ENCODE measurements around the gene MYH11. TPM values are rescaled to one million over a fixed set of nuclear protein-coding genes. Genes with fewer than 3 reads are reported as not detected.
"Not testable (repeated sequence)": the region's sequence is repeated elsewhere in the genome, so short reads cannot be mapped to it uniquely, and the experiment has no call there.

MYH11 gene
- total RNA-seq, 1 donor from 2014 or later = 53.9 TPM

DNA sequence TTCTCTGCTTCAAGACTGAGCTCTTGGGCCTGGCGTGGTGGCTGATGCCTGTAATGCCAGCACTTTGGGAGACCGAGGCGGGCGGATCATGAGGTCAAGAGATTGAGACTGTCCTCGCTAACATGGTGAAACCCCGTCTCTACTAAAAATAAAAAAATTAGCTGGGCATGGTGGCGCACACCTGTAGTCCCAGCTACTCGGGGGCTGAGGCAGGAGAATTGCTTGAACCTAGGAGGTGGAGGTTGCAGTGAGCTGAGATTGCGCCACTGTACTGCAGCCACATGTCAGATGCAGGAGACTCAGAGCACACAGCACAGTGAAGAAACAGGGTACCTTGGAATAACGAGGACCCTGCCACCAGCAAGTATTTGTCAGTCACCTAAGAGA, 184.7 kb downstream of the MYH11 start:
- DNase-seq (ENCODE audit: low spot score); ATAC-seq; intact Hi-C loops (cut with DNase I): not testable (repeated sequence)

DNA sequence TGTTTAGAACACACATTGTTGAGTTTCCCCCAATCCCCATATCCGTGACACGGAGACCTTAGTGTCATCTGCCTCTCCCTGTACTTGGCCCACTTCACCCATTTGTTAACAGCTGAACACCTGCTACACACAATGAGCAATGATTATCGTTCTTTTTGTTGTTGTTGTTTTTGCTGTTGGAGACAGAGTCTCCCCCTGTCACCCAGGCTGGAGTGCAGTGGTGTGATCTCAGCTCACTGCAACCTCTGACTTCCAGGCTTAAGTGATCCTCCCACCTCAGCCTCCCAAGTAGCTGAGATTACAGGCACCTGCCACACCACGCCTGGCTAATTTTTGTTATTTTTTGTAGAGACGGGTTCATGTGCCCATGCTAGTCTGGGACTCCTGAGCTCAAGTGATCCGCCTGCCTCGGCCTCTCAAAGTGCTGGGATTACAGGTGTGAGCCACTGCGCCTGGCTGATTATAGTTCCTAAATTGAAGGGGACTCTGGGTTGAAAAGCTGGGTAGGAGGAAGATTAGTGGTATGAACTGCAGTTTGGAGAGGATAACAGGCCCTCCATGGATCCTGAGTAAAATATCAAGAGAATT, 185.2 kb downstream of the MYH11 start:
- intact Hi-C loops (cut with DNase I) = no loop called here
- no peak for ATAC-seq
- no peak for DNase-seq (ENCODE audit: low spot score)

DNA sequence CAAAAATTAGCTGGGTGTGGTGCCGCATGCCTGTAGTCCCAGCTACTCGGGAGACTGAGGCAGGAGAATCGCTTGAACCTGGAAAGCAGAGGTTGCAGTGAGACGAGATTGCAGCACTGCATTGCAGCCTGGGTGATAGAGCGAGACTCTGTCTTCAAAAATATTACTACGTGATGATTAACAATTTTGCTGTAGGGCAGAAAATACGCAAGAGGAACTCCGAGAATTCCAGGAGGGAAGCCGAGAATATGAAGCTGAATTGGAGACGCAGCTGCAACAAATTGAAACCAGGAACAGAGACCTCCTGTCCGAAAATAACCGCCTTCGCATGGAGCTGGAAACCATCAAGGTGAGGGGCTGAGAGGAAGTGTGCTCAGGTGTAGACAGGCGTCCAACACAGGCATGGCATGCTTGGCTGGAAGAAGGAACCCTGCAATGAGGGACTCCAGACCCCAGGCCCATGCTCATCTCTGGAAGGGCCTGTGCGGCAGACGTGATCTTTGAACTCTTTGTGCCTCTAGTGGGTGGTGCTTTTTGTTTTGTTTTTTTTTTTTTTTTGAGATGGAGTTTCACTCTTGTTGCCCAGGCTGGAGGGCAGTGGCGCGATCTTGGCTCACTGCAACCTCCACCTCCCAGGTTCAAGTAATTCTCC, 189.6 kb downstream of the MYH11 start:
- no peak for ATAC-seq
- intact Hi-C loops (cut with DNase I) = no loop called here
- no peak for DNase-seq (ENCODE audit: low spot score)

DNA sequence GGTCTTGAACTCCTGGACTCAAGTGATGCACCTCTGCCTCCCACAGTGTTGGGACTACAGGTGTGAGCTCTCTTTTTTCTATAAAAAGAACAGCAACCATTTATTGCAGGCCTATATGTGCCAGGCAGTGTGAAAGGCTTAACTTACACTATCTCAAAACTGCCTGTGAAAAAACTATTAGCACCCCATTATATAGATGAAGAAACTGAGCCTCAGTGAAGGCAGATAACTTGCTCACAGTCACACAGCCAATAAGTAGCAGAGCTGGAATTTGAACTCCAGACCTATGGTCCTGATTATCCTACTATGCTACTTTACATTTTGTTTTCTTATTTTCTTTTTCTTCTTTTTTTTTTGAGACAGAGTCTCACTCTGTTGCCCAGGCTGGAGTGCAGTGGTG, 191.7 kb downstream of the MYH11 start:
- DNase-seq (ENCODE audit: low spot score) (no peak), ATAC-seq (no peak)
- intact Hi-C loops (cut with DNase I) = no loop called here

DNA sequence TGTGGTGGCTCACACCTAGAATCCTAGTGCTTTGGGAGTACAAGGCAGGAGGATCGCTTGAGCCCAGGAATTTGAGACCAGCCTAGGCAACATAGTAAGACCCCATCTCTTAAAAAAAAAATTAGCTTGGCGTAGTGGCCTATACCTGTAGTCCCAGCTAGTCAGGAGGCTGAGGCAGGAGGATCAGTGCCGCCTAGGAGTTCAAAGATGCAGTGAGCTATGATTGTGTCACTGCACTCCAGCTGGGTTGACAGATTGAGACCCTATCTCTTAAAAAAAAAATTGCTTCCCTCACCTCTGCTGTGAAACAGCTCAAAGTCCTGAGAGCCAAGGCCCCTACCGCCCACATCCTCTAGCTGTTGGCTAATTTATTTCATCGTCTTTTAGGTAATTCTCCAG, 196.6 kb downstream of the MYH11 start:
- no peak for ATAC-seq
- DNase-seq (ENCODE audit: low spot score) = no peak
- intact Hi-C loops (cut with DNase I) = no loop called here

DNA sequence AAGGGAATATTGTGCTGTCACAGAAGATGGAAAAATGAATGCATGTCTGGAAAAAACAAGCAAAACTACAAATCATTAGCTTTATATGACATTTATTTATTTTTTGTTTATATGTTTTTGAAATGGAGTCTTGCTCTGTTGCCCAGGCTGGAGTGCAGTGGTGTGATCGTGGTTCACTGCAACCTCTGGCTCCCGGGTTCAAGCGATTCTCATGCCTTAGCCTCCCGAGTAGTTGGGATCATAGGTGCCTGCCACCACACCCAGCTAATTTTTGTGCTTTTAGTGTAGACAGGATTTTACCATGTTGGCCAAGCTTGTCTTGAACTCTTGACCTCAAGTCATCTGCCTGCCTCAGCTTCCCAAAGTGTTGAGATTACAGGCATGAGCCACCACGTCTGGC, 198.3 kb downstream of the MYH11 start:
- no peak for ATAC-seq
- no peak for DNase-seq (ENCODE audit: low spot score)
- intact Hi-C loops (cut with DNase I) = no loop called here

DNA sequence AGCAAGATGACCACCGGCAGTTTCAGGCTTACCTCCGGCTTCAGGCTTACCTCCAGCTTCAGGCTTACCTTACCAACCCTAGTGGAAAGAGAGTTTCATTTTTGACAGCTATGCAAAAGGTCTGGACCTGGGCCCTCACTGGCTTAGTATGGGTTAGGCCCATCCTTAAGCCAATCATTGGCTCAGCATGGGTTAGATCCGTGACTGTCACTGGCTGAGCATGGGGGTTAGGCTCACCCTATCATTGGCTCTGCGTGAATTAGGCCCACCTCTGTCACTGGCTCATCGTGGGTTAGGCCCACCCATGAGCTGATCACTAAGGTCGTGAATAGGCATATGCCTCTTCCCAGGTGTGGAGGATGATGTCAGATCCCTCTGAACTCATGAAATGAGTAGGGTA, 198.7 kb downstream of the MYH11 start:
- DNase-seq (ENCODE audit: low spot score) (no peak), ATAC-seq (no peak)
- intact Hi-C loops (cut with DNase I) = no loop called here

DNA sequence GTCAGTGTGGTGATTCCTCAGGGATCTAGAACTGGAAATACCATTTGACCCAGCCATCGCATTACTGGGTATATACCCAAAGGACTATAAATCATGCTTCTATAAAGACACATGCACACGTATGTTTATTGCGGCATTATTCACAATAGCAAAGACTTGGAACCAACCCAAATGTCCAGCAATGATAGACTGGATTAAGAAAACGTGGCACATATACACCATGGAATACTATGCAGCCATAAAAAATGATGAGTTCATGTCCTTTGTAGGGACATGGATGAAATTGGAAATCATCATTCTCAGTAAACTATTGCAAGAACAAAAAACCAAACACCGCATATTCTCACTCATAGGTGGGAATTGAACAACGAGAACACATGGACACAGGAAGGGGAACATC, 201.3 kb downstream of the MYH11 start:
- DNase-seq (ENCODE audit: low spot score); intact Hi-C loops (cut with DNase I); ATAC-seq: not testable (repeated sequence)

DNA sequence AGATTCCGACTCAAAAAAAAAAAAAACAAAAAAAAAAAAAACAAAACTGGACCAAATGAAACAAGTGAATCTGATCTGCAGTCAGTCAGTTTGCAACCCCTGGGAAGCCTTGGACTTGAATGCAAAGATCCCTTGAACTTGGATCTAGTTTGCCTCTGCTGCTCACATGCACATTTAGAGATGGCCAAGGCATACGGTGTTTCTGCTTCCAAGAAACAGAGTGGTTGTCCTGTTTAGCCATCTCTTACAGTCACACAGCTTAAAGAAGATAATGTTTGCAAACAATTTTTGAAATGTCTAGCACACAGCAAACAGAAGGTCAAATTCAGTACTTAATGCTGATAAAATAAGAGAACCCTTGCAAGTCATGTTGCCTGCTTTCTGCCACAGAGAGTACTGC, 202.2 kb downstream of the MYH11 start:
- intact Hi-C loops (cut with DNase I) = no loop called here
- DNase-seq (ENCODE audit: low spot score) (no peak), ATAC-seq (no peak)

DNA sequence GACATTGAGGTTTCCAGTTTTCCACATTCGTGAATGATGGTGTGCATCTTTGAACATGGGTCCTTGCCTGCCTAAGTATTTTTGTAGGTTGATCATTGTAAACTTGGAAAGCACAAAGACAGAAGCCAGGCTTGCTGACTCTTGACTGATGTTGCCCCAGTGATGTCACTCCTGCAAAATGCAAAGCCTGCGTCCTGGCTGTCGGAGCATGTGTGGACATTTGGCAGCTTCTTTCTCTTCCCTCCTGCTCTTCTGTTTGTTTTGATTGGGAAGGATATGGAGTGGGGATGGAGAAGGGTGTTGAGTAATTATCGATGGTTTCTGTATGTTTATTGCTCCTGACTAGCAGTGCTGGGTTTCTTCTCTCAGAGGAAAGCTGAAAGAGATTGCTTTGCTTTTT, 203.6 kb downstream of the MYH11 start:
- intact Hi-C loops (cut with DNase I) = no loop called here
- ATAC-seq (no peak), DNase-seq (ENCODE audit: low spot score) (peak; percentile 26)

Other genes with a start within 250 kb of the MYH11 start
- gene MARF1, start 213.9 kb downstream of the MYH11 start, total RNA-seq = 138 TPM
- gene NDE1, start 206.8 kb downstream of the MYH11 start, total RNA-seq = 42.9 TPM
- 37.6 TPM for gene CEP20, start 31.6 kb upstream of the MYH11 start, total RNA-seq
- gene ABCC1, start 92.6 kb upstream of the MYH11 start, total RNA-seq = 34.2 TPM

Data from sciatic nerve (tissue), 2 donors.